Hematopoietic multipotent progenitor cell treated with erythropoietin and hydrocortisone succinate and interleukin-3 and kit ligand, for 8 days (in vitro differentiated cells): Measurements from ENCODE around the gene NPIPB6.

ENCODE experiments used
- DNase-seq: peaks from one replicate; pipeline ENCODE4 v3.0.0-alpha.2; 2015

NPIPB6 gene

GRCh38 chr16:28321700-28322411, 41.5 kb downstream of the NPIPB6 start:
- peak; percentile 14 for DNase-seq

- no peak for DNase-seq
These were observed 42.6 kb downstream of the NPIPB6 start for GRCh38 chr16:28320741-28321140.

- no peak for DNase-seq
These were observed 43.2 kb downstream of the NPIPB6 start for GRCh38 chr16:28320023-28320561.

GRCh38 chr16:28319476-28320022, 43.8 kb downstream of the NPIPB6 start:
- DNase-seq = no peak

- DNase-seq = no peak
These were observed 45.1 kb downstream of the NPIPB6 start for GRCh38 chr16:28318042-28318744.

GRCh38 chr16:28317040-28317880, 46.0 kb downstream of the NPIPB6 start:
- DNase-seq = peak; percentile 46

GRCh38 chr16:28316054-28316453, 47.3 kb downstream of the NPIPB6 start:
- DNase-seq = no peak

GRCh38 chr16:28313587-28313986, 49.7 kb downstream of the NPIPB6 start:
- no peak for DNase-seq

GRCh38 chr16:28312327-28312726, 51.0 kb downstream of the NPIPB6 start:
- DNase-seq = no peak

GRCh38 chr16:28311913-28312312, 51.4 kb downstream of the NPIPB6 start:
- no peak for DNase-seq

GRCh38 chr16:28311413-28311812, 51.9 kb downstream of the NPIPB6 start:
- no peak for DNase-seq

GRCh38 chr16:28310796-28311195, 52.5 kb downstream of the NPIPB6 start:
- DNase-seq = no peak

- DNase-seq = peak; percentile 33
These were observed 53.4 kb downstream of the NPIPB6 start for GRCh38 chr16:28309811-28310311.

- no peak for DNase-seq
These were observed 54.3 kb downstream of the NPIPB6 start for GRCh38 chr16:28308794-28309584.

GRCh38 chr16:28307936-28308335, 55.4 kb downstream of the NPIPB6 start:
- no peak for DNase-seq

GRCh38 chr16:28304214-28304613, 59.1 kb downstream of the NPIPB6 start:
- peak; percentile 18 for DNase-seq

- no peak for DNase-seq
These were observed 60.2 kb downstream of the NPIPB6 start for GRCh38 chr16:28303132-28303531.

GRCh38 chr16:28301620-28302019, 61.7 kb downstream of the NPIPB6 start:
- DNase-seq = no peak

- DNase-seq = no peak
These were observed 62.2 kb downstream of the NPIPB6 start for GRCh38 chr16:28301154-28301553.

- no peak for DNase-seq
These were observed 63.0 kb downstream of the NPIPB6 start for GRCh38 chr16:28300327-28300726.

GRCh38 chr16:28298511-28298878, 64.8 kb downstream of the NPIPB6 start:
- DNase-seq = no peak
